H1 (cell line): ENCODE data around the gene KHDC4.

Source experiments
- POLR2A ChIP-seq, 2 experiments: IDR thresholded peaks; 1 replicate in 1 of 2; 2 replicates in 1 of 2; pipeline ENCODE4 v1.6.1; 2011; ENCODE audit warnings: low read depth in 2 of 2, low read length in 2 of 2, mild to moderate bottlenecking in 2 of 2; ENCODE audit errors: control extremely low read depth in 1 of 2
- SUZ12 ChIP-seq: fragments of 200-600 bp; sonication (generic); IDR thresholded peaks from 2 replicates; pipeline ENCODE4 v1.6.1; 2012; ENCODE audit warnings: mild to moderate bottlenecking, inconsistent platforms, low read length, moderate library complexity, mixed read lengths
- TF ChIP-seq, protein P1 (sequence below), 3 experiments: IDR thresholded peaks; 1 replicate in 2 of 3; 2 replicates in 1 of 3; pipeline versions ENCODE4 v1.5.1 to v1.6.1; 2011; ENCODE audit warnings: low read length in 3 of 3, mild to moderate bottlenecking in 3 of 3, inconsistent platforms in 2 of 3, low read depth in 1 of 3, moderate library complexity in 1 of 3; ENCODE audit not compliant: insufficient read depth in 1 of 3; ENCODE audit errors: control extremely low read depth in 1 of 3

DNA sequence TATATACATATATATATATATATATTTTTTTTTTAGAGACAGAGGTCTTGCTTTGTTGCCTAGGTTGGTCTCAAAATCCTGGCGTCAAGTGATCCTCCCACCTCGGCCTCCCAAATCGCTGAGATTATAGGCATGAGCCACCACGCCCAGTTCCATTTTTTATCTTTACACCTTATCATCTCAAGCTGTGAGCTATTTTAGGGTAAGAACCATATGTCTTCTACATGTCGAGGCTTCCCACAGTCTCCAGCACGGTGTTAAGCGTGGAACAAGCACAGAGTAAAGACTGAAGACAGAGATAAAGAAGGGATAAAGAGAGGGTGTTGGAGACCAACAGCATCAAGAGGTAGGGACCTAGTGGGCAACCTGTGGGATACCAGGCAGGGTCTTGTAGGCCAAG is 30.0 kb upstream of the KHDC4 start:
- TF ChIP-seq POLR2A (IDR thresholded peaks at IDR 0.05; ENCODE audit: control extremely low read depth in 1 of 2, low read depth in 2 of 2, low read length in 2 of 2) (no peak), SUZ12 (no peak)
- TF ChIP-seq, protein P1, sequence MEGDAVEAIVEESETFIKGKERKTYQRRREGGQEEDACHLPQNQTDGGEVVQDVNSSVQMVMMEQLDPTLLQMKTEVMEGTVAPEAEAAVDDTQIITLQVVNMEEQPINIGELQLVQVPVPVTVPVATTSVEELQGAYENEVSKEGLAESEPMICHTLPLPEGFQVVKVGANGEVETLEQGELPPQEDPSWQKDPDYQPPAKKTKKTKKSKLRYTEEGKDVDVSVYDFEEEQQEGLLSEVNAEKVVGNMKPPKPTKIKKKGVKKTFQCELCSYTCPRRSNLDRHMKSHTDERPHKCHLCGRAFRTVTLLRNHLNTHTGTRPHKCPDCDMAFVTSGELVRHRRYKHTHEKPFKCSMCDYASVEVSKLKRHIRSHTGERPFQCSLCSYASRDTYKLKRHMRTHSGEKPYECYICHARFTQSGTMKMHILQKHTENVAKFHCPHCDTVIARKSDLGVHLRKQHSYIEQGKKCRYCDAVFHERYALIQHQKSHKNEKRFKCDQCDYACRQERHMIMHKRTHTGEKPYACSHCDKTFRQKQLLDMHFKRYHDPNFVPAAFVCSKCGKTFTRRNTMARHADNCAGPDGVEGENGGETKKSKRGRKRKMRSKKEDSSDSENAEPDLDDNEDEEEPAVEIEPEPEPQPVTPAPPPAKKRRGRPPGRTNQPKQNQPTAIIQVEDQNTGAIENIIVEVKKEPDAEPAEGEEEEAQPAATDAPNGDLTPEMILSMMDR (IDR thresholded peaks at IDR 0.05; ENCODE audit: control extremely low read depth in 1 of 3, insufficient read depth in 1 of 3, low read depth in 1 of 3, low read length in 3 of 3), result no peak
